ENCODE results near the gene ADSL.

DNA sequence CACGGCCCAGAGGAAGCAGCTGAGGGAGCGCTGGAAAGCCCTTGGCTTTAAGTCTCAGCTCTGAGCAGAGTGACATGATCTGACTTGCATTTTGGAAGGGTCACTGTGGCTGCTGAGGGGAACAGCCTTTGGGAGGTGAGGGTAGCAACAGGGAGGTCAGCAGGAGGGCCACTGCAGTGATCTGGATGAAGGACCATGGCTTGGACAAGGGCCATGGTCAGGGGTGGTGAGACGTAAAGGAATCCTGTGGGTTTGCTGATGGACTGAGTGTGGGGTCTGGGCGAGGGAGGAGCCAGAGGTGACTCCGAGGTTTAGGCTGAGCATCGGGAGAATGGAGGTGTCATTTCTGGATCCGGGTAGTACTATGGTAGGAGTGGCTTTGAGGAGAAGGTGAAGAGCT is 57.4 kb downstream of the ADSL start:
- TF ChIP-seq, protein P1, sequence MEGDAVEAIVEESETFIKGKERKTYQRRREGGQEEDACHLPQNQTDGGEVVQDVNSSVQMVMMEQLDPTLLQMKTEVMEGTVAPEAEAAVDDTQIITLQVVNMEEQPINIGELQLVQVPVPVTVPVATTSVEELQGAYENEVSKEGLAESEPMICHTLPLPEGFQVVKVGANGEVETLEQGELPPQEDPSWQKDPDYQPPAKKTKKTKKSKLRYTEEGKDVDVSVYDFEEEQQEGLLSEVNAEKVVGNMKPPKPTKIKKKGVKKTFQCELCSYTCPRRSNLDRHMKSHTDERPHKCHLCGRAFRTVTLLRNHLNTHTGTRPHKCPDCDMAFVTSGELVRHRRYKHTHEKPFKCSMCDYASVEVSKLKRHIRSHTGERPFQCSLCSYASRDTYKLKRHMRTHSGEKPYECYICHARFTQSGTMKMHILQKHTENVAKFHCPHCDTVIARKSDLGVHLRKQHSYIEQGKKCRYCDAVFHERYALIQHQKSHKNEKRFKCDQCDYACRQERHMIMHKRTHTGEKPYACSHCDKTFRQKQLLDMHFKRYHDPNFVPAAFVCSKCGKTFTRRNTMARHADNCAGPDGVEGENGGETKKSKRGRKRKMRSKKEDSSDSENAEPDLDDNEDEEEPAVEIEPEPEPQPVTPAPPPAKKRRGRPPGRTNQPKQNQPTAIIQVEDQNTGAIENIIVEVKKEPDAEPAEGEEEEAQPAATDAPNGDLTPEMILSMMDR (IDR thresholded peaks at IDR 0.05), result no peak
- TF ChIP-seq EZH2phosphoT487 (IDR thresholded peaks at IDR 0.05) (no peak), EZH2 (IDR thresholded peaks at IDR 0.05) (no peak)
